NCI-H526 (cell line): Measurements from ENCODE around the gene TRAPPC6A.

Experiments used
- DNase-seq, 2 experiments: peaks; one replicate each; lab custom pipeline; 2025; lab: John Stamatoyannopoulos, UW

The TRAPPC6A gene

DNA sequence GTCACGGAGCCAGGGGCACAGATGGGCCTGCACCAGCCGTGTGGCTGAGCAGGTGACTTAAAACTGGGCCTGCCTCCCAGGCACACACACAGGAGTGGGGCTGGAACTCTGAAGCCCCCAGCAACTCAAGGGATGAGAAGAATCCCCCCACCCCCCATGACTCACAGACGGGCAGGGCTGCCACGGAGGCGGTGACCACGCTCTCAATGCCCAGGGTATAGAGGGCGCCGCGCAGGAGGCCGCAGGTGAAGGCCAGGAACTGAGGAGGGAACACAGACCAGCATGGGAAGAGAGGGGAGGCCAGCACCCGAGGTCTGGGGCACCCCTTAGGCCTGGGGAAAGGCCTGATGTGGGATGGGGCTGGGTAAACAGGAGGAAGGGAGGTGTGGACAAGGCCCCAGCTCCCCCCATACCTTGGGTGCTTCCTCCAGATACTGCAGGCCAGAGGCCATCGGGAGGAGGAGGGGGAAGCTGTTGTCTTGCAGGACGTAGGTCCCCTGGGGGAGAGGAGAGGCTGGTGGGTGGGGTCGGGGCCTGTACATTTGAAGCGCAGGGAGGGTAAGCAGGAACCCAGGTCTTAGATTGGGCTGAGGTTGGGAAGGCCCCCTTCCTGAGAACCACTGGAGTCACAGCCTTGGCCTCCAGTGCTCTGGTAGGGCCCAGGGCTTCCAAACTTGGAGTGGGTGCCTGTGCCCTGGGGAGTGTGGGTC lies 14.1 kb downstream of the TRAPPC6A start:
- DNase-seq, result no peak

- DNase-seq, result no peak
Observed at GRCh38 chr19:45163156-45163555, 14.9 kb downstream of the TRAPPC6A start.

DNA sequence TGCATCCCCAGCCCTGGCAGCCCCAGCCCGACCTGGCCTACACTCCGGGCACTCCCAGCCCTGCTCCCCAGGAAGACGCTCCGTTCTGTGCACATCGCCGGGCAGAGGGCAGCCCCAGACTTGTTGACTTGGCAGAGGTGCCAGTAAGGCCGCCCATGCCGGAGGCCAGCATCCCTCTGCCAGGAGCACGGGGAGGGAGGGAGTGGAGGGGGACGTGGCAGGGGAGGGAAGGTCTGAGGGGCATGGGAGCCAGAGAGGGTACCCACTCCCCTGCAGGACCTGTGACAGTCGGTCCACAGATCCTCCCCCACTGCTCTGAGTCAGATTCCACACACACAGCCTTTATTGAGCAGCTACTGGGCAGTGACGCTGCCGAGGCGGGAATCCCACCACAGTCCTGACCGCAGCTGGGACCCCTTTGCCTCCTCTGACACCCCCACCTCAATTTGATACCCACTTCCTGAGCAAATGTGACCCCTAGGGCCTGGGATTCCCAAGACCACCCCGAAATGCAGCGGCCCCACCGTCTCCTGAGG lies 15.4 kb downstream of the TRAPPC6A start:
- DNase-seq, result no peak

GRCh38 chr19:45161738-45162607 lies 16.1 kb downstream of the TRAPPC6A start:
- peak in 1 of 2 experiments; percentile 45 for DNase-seq

DNA sequence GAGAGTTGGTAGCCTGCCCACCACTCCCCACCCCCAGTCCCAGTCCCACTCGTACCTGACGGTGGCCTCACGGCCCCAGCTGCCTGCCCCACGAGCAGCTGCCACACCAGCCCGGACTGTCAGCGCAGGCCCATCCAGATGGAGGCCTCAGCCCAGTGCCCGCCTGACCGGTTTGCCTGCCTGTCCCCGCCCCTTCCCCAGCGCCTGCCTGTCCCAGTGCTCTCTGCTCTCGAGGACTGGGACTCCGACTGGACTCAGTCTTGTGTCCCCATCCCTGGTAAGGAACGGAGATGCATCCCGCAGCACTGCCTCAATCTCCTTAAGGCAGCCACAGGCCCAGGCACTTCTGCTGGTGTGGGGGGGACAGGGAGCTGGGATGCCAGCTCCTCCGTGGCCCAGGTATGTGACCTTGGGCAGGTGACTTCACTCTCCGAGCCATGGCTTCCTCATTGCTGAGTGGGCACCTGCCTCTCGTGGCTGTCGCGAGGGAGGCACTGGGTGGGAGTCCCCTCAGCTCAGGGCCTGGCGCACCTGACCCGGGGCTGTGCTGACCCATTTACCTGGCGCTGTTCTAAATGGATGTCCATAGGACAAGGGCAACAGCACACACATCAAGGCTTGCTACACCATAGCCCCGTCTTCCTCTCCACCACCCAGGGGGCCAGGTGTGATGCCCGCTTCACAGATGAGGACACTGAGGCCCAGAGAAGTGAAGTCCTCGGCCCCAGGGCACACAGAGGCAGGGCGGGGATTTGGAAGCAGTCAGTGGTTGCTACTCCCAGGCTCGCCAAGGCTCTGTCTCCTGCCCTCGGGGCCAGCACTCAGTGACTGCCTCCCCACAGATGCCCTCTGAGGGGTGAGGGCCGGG lies 16.9 kb downstream of the TRAPPC6A start, which contains the start of gene NKPD1:
Gene NKPD1, minus strand, starts transcription at position 113 of the 868 bp plus-strand sequence. CDS start 832 bp downstream, outside the sequence.
- DNase-seq, result peak; percentile 36 to 82

GRCh38 chr19:45159971-45160324 lies 18.1 kb downstream of the TRAPPC6A start:
- DNase-seq, result no peak

GRCh38 chr19:45159210-45159970 lies 18.6 kb downstream of the TRAPPC6A start:
- no peak for DNase-seq

GRCh38 chr19:45158503-45159209 lies 19.4 kb downstream of the TRAPPC6A start:
- DNase-seq, result no peak

- DNase-seq, result peak in 1 of 2 experiments; percentile 19
Observed at GRCh38 chr19:45156751-45157150, 21.3 kb downstream of the TRAPPC6A start.

DNA sequence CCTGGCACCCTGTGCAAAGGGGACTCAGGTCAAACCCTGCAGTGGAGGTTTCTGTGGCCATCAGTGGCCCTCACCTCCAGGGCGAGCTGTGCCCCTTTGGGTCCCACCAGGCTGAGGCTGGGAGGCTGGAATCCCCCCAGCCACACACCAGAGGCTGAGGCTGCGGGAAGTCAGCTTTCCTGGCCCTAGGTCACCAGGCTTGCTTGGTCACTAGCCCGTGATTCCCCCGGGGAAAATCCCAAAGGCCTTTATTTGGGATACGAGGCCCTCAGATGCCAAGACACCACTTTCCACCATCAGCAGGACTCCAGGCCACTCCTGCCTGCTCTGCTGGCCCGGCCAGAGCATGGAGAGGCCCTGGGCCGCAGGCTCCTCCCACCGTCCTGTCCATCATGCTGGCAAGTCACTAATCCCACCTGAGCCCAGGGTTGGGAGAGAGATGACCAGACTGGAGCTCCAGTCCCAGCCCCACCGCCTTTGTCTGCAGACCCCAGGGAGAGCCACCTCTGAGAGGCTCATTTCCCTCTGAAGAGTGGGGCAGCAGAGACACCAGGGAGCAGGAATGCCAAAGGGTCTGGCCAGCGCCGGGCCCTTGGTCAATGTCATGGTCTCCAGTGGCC lies 21.9 kb downstream of the TRAPPC6A start:
- DNase-seq, result no peak

DNA sequence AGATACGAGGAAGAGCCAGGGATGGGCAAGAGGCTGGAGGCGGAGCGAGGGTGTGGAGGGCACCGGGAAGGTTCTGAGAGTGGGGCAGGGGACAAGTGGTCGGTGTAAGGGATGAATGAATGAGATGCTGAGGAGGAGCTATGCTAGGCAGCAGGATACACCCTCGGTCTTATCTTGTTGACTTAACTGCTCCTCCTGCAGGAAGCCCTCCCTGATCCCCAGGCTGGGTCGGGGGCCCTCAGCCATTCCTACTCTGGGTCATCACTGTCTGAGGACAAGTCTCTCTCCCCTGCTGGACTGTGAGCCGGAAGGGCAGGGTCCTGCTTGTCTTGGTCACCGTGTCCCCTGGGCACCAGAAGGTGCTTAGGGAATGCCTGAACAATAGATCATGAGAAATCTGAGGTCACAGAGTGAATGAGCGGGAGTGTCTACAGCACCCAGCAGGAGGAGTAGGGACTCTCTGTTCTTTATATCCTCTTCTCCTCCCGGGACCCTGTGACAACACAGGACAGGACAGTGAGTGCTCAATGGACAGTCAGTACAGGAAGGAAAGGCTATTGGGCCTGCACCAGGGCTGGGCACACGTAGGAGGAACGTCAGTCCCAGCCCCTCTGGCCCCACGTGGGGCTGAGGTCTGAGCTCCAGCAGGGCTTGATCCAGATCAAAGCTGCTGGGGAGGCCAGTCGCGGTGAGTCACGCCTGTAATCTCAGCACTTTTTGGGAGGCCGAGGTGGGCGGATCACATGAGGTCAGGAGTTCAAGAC lies 23.8 kb downstream of the TRAPPC6A start:
- no peak for DNase-seq

- DNase-seq, result peak in 1 of 2 experiments; percentile 71
Observed at GRCh38 chr19:45153339-45154063, 24.5 kb downstream of the TRAPPC6A start.

DNA sequence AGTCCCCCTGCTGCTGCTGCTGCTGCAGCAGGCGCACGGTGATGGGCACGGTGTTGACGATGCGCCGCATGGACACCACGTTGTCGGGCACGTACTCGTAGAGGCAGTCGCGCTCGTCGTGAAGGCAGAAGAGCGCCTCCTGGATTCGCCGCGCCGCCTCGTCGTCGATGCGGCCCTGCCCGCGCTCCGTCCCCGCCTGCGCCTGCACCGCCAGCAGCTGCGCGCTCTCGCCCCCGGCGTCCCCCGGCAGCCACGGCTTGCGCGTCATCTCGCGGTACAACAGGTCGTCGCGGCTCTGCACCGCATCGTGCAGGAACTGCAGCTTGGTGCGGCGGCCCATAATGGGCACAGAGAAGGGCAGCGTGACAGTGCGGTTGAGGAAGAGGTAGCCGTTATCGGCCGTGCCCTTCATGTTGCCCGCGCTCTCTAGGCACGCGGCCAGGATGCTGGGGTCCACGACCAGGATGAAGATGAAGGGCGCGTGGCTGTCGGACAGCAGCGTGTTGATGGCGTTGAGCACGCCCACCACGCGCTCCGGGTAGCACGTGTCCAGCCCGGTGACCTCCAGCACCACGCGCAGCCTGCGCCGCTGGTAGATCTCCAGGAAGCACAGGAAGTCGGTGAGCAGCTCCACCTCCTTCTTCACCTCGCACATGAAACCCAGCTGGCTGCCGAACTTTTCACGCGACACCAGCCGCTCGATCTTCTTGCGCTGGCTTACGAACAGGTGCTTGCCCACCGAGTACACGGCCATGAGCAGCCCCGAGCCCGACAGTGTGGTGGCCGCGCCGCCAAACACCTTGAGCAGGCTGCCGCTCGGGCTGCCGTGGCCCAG lies 25.3 kb downstream of the TRAPPC6A start:
- DNase-seq, result peak; percentile 19 to 81

DNA sequence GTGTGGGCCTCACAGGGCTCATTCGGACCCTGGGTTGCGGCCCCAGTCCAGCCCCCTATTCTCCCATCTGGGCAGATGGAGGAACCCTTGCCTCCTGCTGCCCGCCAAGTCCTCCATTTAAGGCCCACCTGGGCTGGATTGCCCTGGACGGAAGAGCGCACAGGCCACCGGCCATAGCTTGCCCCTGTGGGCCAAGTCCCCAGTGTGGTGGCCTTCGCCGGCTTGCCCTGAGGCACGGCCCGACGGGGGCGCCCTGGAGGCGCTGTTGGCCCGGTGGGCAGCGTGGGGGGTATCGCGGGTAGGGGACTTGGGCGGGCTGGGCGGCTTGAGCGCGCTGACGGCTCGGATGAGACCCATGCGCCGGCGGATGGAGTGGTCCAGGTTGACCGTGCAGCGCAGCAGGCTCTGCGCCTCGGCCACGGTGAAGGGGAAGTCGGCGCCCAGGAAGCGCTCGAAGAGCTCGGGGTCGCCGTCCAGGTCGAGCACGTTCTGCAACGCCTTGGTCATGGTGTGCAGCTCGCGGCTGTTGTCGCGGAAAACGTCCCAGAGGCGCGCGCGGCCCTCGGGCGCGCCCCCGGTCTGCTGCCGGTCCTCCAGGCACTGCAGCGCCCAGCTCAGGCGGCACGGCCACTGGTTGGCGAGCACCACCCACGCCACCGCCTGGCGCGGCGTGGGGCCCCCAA lies 26.1 kb downstream of the TRAPPC6A start:
- no peak for DNase-seq

DNA sequence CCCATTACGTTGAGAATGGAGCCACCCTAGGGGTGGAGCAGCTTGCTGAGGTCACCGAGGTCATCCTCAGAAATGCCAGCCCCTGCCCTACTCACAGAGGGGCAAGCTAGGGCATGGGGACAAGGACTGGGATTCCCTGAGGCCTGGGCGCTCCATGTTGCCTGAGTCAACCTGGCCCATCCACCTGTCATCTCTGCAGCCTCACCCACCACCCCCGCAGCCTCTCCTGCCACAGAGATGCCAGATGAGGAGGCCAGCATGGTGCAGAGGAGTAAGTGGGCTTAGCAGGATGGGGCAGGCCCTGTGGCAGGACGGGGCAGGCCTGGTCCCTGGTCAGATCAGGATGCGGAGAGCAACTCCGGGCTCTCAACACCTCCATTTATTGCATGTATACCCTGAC lies 26.7 kb downstream of the TRAPPC6A start:
- DNase-seq, result no peak

DNA sequence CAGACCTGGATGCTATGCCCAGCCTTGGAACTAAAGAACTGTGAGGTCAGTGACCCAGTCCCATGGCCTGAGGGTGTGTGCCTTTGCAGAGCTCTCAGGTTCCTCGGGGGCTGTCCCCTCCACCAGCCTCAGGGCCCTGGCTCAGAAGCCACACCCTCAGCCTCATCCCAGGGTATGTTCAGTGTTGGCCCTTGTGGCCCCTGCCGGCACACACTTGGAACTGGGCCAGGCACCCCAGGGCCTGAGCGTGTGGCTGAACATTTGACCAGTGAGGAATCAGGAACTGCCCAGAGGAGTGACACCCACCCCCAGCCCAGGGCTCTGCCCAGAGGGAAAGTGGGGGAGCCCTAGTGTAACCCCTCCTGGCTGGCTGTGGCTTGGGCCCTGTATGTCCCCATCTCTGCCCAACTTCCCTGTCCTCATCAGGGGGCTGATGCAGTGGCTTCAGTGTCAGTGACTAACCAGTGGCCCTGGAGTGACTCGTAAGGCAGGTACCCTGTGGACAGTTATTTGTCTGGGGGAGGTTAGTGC lies 27.2 kb downstream of the TRAPPC6A start:
- no peak for DNase-seq

- no peak for DNase-seq
Observed at GRCh38 chr19:45150180-45150579, 27.9 kb downstream of the TRAPPC6A start.
